Fibroblast of skin of left biceps (primary cell): ENCODE data around the gene SPDEF.

Experiments used
- DNase-seq, 2 experiments: peaks; one replicate each; pipeline ENCODE4 v3.0.0-alpha.2; 2013; ENCODE audit warnings: low read depth in 2 of 2

SPDEF gene

DNA sequence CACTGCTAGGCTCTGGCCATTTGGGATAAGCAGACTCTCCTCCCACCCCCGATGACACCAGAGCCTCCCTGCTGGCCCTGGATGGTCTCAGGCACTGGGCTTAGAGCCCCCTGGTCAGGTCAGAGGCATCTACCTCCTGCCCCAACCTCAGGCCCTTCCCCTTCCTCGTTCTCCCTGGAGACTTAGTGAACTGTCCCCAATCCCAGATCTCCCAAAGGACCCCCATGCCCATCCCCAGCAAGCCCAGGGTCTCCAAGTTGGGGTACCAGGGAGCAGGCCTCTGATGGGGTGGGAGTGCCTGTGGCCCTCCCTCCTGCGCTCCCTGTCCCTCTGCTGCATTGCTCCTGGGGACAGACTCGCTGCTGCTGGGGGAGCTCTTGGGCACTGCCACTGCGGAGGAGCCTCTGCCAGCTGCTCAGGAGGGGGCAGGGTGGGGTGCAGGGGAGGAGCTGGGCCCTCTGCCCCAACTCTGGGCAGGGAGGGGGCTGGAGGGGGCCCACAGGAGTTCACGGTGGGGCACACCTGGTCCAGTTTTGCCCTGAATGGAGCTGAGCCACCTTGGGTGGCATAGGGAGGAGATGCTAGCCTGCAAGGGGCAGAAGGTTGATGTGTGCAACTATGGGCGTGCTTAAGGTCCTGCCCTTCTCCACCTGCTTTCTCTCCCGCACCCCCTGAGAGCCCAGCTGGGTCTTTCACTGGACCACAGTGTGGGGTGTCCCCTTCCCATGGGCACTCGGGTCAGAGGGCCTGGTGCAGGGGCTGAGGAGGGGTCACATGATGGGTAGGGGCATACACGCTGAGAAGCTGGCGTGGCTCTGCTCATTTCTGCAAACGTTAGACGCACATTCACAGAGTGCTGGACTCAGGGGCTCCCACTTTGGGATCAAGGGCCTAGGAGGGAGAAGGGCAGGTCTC lies 40.4 kb downstream of the SPDEF start:
- DNase-seq: no peak

DNA sequence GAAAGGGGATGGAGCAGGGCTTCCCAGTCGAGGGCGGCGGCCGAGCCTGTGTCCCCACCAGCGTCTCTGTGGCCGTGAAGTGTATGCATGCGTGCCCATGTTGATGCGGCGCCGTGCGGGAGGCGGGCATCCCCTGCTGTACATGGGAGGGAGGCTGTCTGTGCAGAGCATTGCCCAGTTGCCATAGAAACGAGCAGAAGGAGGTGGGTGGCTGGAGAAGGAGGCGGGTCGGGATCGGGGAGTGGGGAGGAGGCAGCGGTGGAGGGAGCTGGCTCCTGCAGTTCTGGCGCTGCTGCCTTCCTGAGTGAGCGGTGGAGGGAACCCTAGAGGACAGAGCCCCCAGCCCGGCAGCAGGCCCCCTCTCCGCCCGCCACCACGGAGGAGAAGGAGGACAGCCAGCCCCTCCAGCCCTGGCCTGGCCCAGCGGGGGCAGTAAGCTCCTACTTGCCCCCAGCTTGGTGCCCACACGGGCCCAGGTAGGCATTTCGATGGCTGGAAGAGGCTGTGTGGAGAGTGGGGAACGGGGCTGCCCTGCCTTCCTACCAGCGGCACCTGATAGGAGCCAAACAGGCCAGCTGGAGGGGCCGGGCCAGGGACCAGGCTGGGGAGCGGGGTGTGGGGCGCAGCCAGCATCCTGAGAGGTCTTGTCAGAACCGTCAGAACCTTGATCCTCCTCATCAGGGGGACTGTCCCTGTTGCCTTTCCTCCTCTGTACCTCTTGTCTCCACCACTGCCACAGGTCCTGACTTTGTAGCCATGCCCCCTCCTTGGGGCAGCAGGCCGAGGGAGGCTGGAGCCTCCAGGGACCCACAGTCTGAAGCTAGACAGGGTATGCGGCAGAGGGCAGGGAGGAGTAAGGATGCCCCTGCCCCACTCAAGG lies 41.3 kb downstream of the SPDEF start:
- DNase-seq: no peak

DNA sequence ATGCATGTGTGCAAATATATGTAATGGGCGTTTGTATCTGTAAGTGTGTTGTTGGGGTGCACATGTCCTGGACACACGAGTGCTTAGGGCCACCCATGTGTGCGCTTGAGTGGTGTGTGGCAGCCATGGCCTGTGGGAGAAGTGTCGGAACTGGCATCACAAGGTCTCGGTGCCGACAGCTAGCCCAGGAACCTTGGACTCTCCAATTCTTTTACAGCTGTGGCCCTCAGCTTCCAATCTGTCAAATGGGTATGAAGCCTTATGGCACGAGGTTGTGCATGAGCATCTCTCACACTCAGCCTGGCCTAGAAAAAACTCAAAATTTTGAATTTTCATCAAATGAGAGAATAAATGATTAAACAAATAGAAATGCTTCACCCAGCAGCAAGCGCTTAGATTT lies 42.0 kb downstream of the SPDEF start:
- no peak for DNase-seq

DNA sequence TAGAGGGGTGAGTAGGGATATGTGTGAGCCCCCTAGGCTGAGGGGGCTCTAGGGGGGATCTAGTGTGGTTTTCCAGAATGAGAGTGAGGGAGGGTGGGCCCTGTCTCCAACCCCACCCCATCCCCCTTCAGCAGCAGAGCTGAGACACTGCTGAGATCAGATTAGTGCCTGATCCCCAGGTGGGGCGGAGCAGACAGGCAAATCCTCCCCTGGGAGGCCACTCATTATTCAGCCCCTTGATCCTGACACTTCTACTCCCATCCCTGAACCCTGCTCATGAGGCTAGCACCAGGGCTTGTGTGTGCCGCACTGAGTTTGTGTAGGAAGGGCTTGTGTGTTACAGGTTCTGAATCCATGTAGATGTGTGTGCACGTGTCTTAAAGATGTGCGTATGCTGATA lies 42.5 kb downstream of the SPDEF start:
- no peak for DNase-seq

DNA sequence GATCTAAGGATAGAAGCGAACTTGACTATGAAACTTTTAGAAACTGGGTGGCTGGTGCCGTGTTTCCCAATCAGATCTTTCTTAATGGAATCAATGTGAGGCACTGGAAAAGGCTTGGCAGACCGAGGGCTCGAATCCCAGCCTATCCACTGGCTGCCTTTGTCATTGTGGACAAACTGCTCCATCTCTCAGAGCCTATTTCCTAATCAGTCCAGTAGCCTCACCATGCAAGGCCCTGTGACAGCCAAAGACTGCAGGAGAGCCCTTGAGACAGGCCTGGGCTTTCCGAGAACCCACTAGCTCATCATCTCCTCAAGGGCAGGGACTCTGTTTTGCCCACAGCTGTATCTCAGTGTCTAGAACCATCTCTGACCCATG lies 43.4 kb downstream of the SPDEF start:
- DNase-seq: no peak

DNA sequence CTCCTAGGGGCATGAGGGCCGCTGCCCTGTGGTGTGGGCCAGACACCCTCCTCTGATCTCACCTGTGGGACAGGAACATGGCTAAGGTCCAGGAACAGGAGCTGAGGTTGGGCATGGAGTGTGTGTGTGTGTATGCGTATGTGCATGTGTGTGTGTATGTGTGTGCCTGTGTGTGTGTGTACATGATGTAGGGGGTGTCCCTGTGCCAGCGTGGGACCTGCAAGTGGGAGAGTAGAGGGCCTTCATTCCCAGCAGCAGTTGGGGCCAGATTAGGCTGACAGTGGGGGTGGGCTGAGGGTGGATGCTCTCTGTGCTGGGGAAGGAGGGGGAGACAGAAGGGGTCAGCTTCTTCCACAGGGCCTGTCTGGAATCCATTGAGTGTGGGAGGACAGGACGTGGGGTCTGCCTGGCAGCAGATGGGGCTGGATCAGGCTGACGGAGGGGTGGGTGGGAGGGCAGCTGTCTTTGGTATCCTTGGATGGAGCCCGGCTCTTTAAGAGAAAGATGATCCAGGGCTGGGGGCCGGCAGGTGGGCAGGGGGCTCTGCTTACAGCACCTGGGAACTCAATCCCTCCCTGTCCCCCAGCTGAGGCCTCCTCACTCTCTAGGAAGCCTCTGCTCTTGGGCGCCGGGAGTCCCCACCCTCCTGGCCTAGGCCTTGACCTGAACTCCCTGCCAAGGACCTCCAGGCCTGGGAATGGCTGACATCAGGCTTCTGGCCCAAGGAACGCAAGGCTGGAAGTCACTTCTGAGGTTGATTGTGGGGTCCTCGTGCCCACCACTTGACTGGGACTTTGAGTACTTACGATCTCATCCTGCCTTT lies 44.0 kb downstream of the SPDEF start:
- DNase-seq: no peak

DNA sequence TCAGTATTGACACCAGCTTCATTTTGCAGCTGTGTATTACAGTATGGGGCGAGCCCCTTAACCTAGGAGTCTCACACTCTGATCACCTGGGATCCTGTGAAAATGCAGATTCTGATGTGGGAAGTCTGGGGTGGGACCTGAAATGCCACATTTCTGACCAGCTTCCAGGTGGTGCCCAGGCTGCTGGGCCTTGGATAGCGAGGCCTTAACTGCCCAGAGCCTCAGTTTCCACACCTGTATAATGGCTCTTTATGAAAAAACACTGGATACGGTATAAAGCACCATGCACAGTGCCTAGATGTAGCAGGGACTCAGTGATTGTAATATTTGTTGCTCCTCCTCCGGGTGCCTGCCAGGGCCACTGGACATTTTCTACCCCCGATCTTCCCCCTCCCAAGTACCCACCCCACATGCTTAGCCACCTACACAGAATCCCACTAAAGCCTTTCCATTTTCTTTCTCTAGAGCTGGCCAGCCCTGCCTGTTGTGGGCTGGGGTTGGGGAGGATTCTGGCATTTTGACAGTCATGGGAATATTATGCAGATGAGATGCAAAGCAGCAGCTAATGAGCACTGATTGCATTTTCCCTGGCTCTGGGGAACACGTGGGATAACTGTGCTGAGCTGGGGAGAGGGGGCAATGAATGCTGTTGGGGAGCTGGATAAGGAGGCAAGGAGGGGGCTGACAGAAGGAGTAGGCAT lies 44.8 kb downstream of the SPDEF start:
- DNase-seq: no peak

DNA sequence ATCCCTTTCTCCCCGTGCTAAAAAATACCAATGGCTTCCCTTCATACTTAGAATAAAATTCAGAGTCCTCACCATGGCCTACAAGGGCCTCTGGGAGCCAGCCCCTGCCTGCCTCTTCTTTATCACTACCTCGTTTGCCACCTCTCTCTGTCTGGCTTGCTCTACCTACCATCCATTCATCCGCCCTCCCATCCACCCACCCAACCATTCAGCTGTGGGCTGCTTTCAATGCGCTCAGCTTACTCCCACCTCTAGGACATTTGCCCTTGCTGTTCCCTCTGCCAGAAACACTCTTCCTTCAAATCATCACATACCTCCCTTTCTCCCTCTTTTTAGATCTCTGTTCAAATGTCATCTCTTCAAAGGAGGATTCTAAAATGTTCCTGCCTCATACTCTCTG lies 45.8 kb downstream of the SPDEF start:
- no peak for DNase-seq

DNA sequence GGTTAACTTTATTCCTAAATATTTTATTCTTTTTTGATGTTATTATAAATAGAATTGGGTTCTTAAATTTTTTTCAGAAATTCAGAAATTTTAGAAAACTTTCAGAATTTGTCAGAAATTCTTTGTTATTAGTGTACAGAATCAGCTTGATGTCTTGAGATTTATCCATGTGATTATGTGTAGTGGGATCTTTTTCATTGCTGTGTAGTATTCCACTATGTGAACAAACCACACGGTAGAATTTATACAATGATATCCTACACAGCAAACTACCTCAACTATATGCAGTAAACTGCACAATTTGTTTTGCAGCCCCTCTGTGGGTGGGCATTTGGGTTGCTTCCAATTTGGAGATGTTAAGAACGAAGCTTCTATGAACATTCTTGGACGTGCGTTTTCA lies 46.3 kb downstream of the SPDEF start:
- DNase-seq: no peak

DNA sequence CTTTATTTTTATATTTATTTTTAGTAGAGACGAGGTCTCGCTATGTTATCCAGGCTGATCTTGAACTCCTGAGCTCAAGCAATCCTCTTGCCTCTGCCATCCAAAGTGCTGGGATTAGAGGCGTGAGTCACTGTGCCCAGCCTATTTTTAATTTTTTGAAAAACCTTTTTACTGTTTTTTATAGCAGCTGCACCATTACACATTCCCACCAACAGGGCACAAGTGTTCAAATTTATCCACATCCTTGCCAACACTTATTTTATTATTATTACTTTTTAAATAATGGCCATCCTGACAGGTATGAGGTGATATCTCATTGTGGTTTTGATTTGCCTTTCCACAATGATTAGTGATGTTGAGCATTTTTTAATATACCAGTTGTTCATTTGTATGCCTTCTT lies 47.7 kb downstream of the SPDEF start:
- DNase-seq: no peak

DNA sequence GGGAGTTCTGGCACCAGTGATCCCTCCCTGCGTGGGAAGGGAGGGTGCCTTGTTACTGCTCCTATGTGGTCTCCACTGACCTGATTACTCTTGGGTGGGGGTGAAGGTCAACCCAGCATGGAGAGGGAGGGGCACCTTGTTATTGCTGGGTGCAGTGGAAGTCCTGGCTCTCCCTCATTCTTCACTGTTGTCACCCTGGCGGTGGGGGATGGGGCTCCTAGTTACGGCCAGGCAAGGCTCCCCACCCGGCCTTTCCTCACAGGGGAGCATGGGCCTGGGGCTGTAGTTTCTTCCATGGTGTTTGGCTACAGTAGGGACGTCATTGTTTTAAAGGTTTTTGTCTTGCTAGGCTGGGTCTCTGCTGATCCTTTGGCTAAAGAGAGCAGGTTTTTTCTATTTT lies 49.4 kb downstream of the SPDEF start:
- no peak for DNase-seq

DNA sequence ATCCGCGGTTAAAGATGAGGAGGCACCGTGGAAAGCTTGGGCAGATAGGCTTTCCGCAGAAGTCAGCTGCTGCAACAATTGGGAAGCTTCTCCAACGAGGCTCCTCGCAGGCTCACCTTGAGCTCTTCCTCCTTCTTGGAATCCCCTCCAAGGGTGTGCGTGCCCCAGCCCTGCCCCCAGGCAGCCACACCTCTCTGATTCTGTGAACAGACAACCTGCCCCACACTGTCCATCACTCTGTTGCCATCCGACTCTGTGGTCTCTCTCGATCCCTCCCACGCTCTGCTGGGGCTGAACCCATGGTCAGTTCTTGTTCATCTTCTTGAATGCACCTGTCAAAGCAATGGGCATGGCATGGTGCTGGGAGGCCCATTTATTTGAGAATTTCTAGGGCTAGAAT lies 58.7 kb downstream of the SPDEF start:
- DNase-seq: no peak

DNA sequence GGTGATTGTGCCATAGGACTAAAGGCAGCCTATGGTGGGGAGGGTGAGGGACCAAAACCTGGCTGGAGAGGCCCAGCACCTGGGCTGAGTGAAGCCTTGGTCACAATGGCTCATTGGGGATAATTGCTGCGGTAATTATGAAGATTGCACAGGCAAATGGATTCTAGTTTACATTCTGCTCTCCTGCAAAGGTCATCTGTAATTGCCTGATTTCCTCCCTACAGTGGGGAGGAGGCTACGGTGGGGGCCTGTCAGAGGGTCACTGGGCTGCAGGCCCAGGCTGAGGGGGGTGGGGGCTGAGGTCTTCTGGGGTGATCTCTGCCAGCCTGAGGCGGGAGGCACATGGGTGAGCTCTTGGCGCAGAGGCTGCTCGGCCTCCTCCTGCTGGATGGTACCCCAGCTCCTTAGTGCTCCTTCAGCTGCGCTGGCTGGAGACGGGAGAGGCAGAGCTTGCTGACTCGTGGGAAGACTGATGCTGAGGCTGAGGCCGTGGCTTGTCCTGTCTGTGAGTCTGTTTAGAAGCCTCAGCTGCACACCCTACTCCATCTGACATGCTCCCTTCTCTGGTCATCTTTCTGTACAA lies 59.9 kb downstream of the SPDEF start:
- no peak for DNase-seq

DNA sequence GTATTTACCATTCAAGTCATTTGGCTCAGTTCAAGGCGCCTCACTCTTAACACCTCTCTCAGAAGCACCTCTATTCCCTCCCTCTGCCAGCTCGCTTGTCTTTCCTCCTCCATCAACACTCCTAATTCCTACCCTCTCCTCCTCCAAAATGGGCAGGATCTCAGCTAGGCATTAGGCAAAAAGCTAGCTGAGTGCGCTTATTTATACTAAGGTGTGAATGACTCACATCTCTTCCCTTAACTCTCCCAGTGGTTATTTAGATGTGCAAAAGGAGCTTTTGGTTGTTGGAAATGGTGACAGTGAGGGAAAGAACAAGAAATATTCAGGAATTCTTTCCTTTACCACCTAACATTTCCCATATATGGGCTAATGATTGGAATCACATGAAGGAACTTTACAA lies 61.2 kb downstream of the SPDEF start:
- DNase-seq: no peak

DNA sequence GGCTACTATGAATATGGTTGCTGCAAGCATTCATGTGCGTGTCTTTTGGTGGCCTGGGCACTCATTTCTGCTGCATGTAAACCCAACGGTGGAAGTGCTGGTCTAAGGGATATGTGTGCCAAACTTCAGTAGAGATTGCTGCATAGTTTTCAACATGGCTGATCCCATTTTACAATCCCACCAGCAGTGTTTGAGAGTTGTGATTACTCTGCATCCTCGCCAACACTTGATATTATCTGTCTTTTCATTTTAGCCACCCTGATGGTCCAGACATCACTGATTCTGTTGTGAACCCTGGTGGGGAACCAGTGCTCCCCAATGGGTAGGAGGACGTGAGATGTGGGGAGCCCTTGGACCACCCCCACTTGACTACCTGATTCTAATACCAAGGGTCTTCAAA lies 62.8 kb downstream of the SPDEF start:
- DNase-seq: no peak

DNA sequence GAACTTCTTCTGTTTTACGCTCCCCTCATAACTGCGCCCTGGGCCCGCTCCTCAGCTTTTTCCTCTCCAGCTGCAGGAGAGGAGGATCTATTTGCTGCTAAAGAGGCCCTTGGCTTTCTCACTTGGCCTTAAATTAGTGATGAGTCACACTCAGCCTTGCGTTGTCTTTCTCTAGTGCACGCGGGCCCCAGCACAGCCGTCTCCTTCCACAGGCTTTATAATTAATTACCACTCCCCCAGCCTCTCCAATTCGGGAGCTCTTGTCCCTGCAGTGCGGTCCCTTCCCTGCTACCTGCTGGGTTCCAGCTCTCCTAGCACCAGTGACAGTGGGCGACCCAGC lies 65.1 kb downstream of the SPDEF start:
- no peak for DNase-seq

DNA sequence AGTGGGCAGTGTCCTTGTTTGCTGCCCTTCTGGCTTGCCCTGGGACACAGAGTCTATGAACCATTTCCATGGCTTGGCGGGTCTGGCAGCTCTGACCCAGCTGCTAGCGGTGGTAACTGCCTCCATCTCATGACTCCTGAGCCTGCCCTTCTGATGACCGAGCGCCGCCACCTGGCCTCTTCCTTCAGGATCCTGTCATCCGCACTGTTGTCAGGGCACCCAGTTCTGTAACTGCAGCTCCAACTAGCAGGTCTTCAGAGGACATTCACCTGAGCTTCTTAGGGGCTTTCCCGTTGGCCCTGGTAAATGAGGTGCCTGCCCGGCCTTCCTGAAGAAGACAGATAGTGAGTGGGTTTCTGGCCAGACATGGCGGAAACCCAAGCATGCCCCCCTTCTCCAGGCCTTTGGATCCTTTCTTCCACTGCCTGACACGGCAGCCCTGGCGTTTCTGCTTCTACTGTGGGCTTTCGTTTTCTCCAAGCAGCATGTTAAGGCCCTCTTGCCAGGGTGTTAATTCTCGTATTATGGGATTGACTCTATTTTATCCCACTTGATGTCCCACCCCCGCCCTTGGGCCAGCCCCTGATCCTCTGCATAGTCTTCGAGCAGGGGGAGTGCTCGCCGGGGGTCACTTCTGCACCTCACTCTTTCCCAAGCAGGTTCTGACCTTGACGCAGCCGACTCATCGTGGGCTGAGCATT lies 65.6 kb downstream of the SPDEF start:
- no peak for DNase-seq

DNA sequence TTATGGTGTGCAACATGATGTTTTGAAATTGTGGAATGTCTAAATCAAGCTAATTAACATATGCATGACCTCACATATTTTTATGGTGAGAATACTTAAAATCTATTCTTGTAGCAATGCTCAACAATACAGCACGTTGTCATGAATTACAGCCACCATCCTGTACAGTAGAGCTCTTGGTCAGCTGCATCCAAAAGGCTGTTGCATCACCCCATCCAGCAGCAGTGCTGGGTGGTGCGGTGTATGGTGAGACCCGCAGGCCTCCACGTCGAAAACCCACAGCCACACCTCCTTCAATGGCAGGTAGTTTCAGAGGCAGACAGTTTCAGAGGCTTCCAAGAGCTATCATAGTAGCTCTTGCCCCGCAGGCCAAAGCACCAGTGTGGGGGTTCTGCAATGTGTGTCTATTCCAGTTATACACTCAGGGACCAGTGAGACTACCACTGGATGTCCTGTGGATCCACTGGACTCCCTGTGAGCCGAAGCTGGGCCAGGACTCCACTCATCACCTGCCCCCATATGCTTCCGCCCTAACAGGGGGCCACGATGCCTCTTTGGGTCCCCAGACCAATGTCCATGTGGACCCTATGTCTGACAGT lies 66.8 kb downstream of the SPDEF start:
- DNase-seq: no peak
